Loucy (cell line): ENCODE data around the gene MEGF6.

Experiments used
- H2AFZ ChIP-seq: fragments of 200-600 bp; sonication (generic); 2 replicates; pipeline ENCODE4 v1.6.0; 2016; ENCODE audit warnings: antibody characterized with exemption, mild to moderate bottlenecking, low read length, moderate library complexity
- H3F3A ChIP-seq: fragments of 200-600 bp; 2 replicates; pipeline ENCODE4 v1.6.0; 2016; ENCODE audit warnings: antibody characterized with exemption, low read depth, mild to moderate bottlenecking
- H3K27me3 ChIP-seq: fragments of 200-600 bp; sonication (generic); 2 replicates; pipeline ENCODE4 v1.6.1; 2014; ENCODE audit warnings: low read length, mild to moderate bottlenecking; ENCODE audit not compliant: insufficient read depth, poor library complexity, severe bottlenecking
- H3K36me3 ChIP-seq: fragments of 200-600 bp; sonication (generic); 2 replicates; pipeline ENCODE4 v1.6.1; 2016; ENCODE audit warnings: low read length; ENCODE audit not compliant: insufficient read depth
- H3K4me1 ChIP-seq: fragments of 200-600 bp; sonication (generic); 2 replicates; pipeline ENCODE4 v1.5.1; 2014; ENCODE audit warnings: low read length, mild to moderate bottlenecking; ENCODE audit not compliant: insufficient read depth, poor library complexity, severe bottlenecking
- H3K4me2 ChIP-seq: fragments of 200-600 bp; sonication (generic); 2 replicates; pipeline ENCODE4 v1.6.0; 2014; ENCODE audit warnings: antibody characterized with exemption, low read length, low read depth, mild to moderate bottlenecking; ENCODE audit not compliant: poor library complexity, severe bottlenecking
- H3K4me3 ChIP-seq: fragments of 200-600 bp; sonication (generic); 2 replicates; pipeline ENCODE4 v1.5.1; 2014; ENCODE audit warnings: low read length, mild to moderate bottlenecking, mixed read lengths; ENCODE audit not compliant: poor library complexity, severe bottlenecking
- H3K79me2 ChIP-seq: fragments of 200-600 bp; sonication (generic); 2 replicates; pipeline ENCODE4 v1.6.1; 2014; ENCODE audit warnings: low read length; ENCODE audit not compliant: insufficient read depth
- H3K9ac ChIP-seq: fragments of 200-600 bp; sonication (generic); 2 replicates; pipeline ENCODE4 v1.6.0; 2014; ENCODE audit warnings: mild to moderate bottlenecking, low read depth, low read length, moderate library complexity; ENCODE audit not compliant: poor library complexity, severe bottlenecking
- H3K9me2 ChIP-seq: fragments of 200-600 bp; sonication (generic); replicated peaks from 2 replicates; pipeline ENCODE4 v1.6.1; 2016; ENCODE audit warnings: low read depth, low read length, mixed read lengths
- H3K9me3 ChIP-seq: fragments of 200-600 bp; sonication (generic); 2 replicates; pipeline ENCODE4 v1.6.1; 2014; ENCODE audit warnings: mild to moderate bottlenecking, antibody characterized with exemption, low read length, low read depth; ENCODE audit not compliant: insufficient read depth
- H4K20me1 ChIP-seq: fragments of 200-600 bp; sonication (generic); 2 replicates; pipeline ENCODE4 v1.6.0; 2014; ENCODE audit warnings: antibody characterized with exemption, low read length, mild to moderate bottlenecking; ENCODE audit not compliant: insufficient read depth, poor library complexity, severe bottlenecking
- CTCF ChIP-seq: fragments of 200-600 bp; sonication (generic); conservative IDR thresholded peaks from 2 replicates; pipeline ENCODE4 v1.5.1; 2014; ENCODE audit warnings: mild to moderate bottlenecking, antibody characterized with exemption, low read length
- EZH2phosphoT487 ChIP-seq: fragments of 200-600 bp; IDR thresholded peaks from 2 replicates; pipeline ENCODE4 v1.6.1; 2018; ENCODE audit warnings: antibody characterized with exemption, mild to moderate bottlenecking, moderate library complexity, borderline replicate concordance

The MEGF6 gene

GRCh38 chr1:3607703-3608065 is 3.6 kb downstream of the MEGF6 start:
- H3F3A ChIP-seq: no peaks in the 10 kb centered on the region
- no peaks in the 10 kb centered on the region for H4K20me1 ChIP-seq
- peaks cover 17% of the 10 kb centered on the region for H3K4me1 ChIP-seq
- TF ChIP-seq EZH2phosphoT487 (no peak), CTCF (no peak)
- no peak overlapping the region for H3K4me2 ChIP-seq
- H3K4me3 ChIP-seq: no peak overlapping the region
- H2AFZ ChIP-seq: no peak overlapping the region
- H3K9ac ChIP-seq: no peak overlapping the region
- H3K79me2 ChIP-seq: peaks cover 53% of the 10 kb centered on the region
- H3K36me3 ChIP-seq: no peaks in the 10 kb centered on the region
- H3K27me3 ChIP-seq: no peaks in the 10 kb centered on the region
- H3K9me3 ChIP-seq: no peaks in the 10 kb centered on the region
- H3K9me2 ChIP-seq: no peaks in the 10 kb centered on the region

- Histone ChIP-seq H3K9me3 (no peaks in the 10 kb centered on the region), H3K36me3 (no peaks in the 10 kb centered on the region), H3K4me2 (no peak overlapping the region), H3K4me1 (peaks cover 18% of the 10 kb centered on the region), H3K9me2 (no peaks in the 10 kb centered on the region), H3K9ac (no peak overlapping the region), H4K20me1 (no peaks in the 10 kb centered on the region), H3K79me2 (peaks cover 53% of the 10 kb centered on the region), H2AFZ (no peak overlapping the region), H3K4me3 (no peak overlapping the region), H3K27me3 (no peaks in the 10 kb centered on the region), H3F3A (no peaks in the 10 kb centered on the region)
- TF ChIP-seq EZH2phosphoT487 (no peak), CTCF (no peak)
Measured at GRCh38 chr1:3606779-3607702, 4.3 kb downstream of the MEGF6 start.

GRCh38 chr1:3604997-3605823 is 6.1 kb downstream of the MEGF6 start:
- H3K9ac ChIP-seq: no peak overlapping the region
- no peaks in the 10 kb centered on the region for H3F3A ChIP-seq
- H3K9me3 ChIP-seq: no peaks in the 10 kb centered on the region
- no peaks in the 10 kb centered on the region for H3K9me2 ChIP-seq
- no peaks in the 10 kb centered on the region for H4K20me1 ChIP-seq
- peaks cover 56% of the 10 kb centered on the region for H3K79me2 ChIP-seq
- no peak overlapping the region for H3K4me3 ChIP-seq
- no peaks in the 10 kb centered on the region for H3K36me3 ChIP-seq
- no peak overlapping the region for H3K4me2 ChIP-seq
- TF ChIP-seq CTCF (no peak), EZH2phosphoT487 (no peak)
- H2AFZ ChIP-seq: no peak overlapping the region
- no peaks in the 10 kb centered on the region for H3K27me3 ChIP-seq
- H3K4me1 ChIP-seq: peaks cover 23% of the 10 kb centered on the region
